Smooth muscle cell (in vitro differentiated cells): Measurements from ENCODE around the gene MPP2. TPM values are rescaled to one million over a fixed set of nuclear protein-coding genes. Genes with fewer than 3 reads are reported as not detected.
A peak's percentile ranks its signal among the peaks of the same experiment; 100 is the strongest.

ENCODE experiments used
- DNase-seq: peaks from one replicate; lab custom pipeline; 2025; ENCODE audit not compliant: unreplicated experiment; lab: John Stamatoyannopoulos, UW
- H2AFZ ChIP-seq: fragments of 200-600 bp; sonication (generic); 2 replicates; pipeline ENCODE4 v1.6.0; 2016; ENCODE audit warnings: antibody characterized with exemption, low read depth, mild to moderate bottlenecking
- H3F3A ChIP-seq: fragments of 200-600 bp; sonication (generic); 2 replicates; pipeline ENCODE4 v1.6.0; 2017; ENCODE audit warnings: antibody characterized with exemption, low read depth
- H3K27ac ChIP-seq: fragments of 200-600 bp; sonication (generic); 2 replicates; pipeline ENCODE4 v1.5.1; 2016; ENCODE audit warnings: low read depth, mild to moderate bottlenecking
- H3K27me3 ChIP-seq: fragments of 200-600 bp; sonication (generic); 2 replicates; pipeline ENCODE4 v1.6.1; 2016; ENCODE audit warnings: low read depth, mild to moderate bottlenecking
- H3K36me3 ChIP-seq: fragments of 200-600 bp; sonication (generic); 2 replicates; pipeline ENCODE4 v1.5.1; 2016; ENCODE audit warnings: low read depth
- H3K4me1 ChIP-seq: fragments of 200-600 bp; sonication (generic); 2 replicates; pipeline ENCODE4 v1.5.1; 2016; ENCODE audit warnings: low read depth
- H3K4me2 ChIP-seq: fragments of 200-600 bp; sonication (generic); 2 replicates; pipeline ENCODE4 v1.6.0; 2016; ENCODE audit warnings: mild to moderate bottlenecking
- H3K4me3 ChIP-seq: fragments of 200-600 bp; sonication (generic); 2 replicates; pipeline ENCODE4 v1.5.1; 2016; ENCODE audit warnings: mild to moderate bottlenecking
- H3K79me2 ChIP-seq: fragments of 200-600 bp; sonication (generic); 2 replicates; pipeline ENCODE4 v1.6.0; 2016; ENCODE audit warnings: low read depth, mild to moderate bottlenecking
- H3K9ac ChIP-seq: fragments of 200-600 bp; sonication (generic); 2 replicates; pipeline ENCODE4 v1.6.0; 2016; ENCODE audit warnings: low read depth
- H3K9me3 ChIP-seq: fragments of 200-600 bp; sonication (generic); replicated peaks from 2 replicates; pipeline ENCODE4 v1.5.1; 2016; ENCODE audit warnings: low read depth
- H4K20me1 ChIP-seq: fragments of 200-600 bp; sonication (generic); 2 replicates; pipeline ENCODE4 v1.6.0; 2016; ENCODE audit warnings: low read depth
- WGBS: methylation state at CpG from one replicate; pipeline ENCODE4 v1.1.7; 2016; ENCODE audit warnings: low lambda C conversion rate; 5-methylcytosine and 5-hydroxymethylcytosine counted together
- polyA plus RNA-seq: library from polyadenylated mRNA; unstranded; fragments of >200 nt; fragmentation: Nextera tagmentation; extraction: Ambion mirVana; gene quantifications from 2 replicates; pipeline ENCODE4 v1.2.1, GENCODE V29; 2016
- total RNA-seq: library from RNA; depleted of rRNA; stranded (reverse); fragments of >200 nt; gene quantifications from 2 replicates; pipeline ENCODE4 v1.2.3, GENCODE V29; 2014
- TF ChIP-seq, protein P1 (sequence below): fragments of 200-600 bp; sonication (generic); IDR thresholded peaks from 2 replicates; pipeline ENCODE4 v1.5.1; 2017; ENCODE audit warnings: borderline replicate concordance, mild to moderate bottlenecking, antibody characterized with exemption; ENCODE audit not compliant: insufficient read depth, poor library complexity, severe bottlenecking

MPP2 gene
- total and polyA plus RNA-seq, 2 experiments from 2014 or later: 15.4 to 19.4 TPM

DNA sequence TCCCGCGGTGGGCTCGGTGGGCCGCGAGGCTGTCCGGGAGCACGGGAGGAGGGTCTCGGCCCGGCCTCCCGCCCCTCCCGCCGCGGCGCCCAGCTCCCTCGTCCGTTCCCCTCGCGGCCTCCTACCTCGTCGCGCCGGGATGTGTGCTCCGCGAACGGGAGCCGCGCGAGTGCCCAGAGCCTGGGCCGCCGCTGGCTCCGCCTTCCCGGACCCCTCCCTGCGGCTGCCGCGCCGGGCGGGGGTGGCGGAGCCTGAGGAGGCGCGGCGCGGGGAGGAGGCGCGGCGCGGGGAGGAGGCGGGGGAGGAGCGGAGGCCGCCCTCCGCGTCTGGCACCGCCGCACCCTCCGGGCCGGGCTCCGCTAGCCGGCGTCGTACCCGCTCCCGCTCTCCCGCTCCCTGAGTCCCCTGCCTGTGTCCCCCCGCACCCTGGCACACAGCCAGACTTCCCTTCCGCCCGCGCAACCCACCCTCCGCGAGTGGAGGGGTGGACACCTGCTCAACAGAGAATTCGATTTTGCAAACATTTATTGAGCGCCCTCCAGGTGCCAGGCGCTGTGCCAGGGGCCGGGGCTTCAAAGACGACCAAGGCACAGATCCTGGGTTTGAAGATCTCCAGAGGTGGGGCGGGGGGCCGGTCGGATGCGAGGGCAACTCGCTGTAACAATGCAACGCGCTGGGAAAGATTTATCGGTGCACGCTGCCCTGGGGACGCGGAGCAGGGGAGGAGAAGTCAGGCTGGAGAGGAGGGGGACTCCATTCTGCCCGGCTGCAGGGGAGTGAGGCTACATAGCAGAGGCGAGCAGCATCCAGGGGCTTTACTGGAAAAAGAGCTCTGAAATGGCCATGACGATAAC is 74.1 kb downstream of the MPP2 start, which contains the start of gene MPP3:
TSS of gene MPP3 (minus strand) at position 171 of the 854 bp plus-strand sequence. CDS start 1,240 bp downstream, outside the sequence.
- H3K4me2 ChIP-seq: peak within 1 kb of the TSS; percentile 94
- no peaks in the 10 kb centered on the region for H3K79me2 ChIP-seq
- no peaks in the 10 kb centered on the region for H3K9me3 ChIP-seq
- no peaks in the 10 kb centered on the region for H3F3A ChIP-seq
- peak within 1 kb of the TSS; percentile 68 for H3K9ac ChIP-seq
- peak within 1 kb of the TSS; percentile 48 for H2AFZ ChIP-seq
- H3K27me3 ChIP-seq: no peaks in the 10 kb centered on the region
- H3K4me1 ChIP-seq: peaks cover 6% of the 10 kb centered on the region
- TF ChIP-seq, protein P1, sequence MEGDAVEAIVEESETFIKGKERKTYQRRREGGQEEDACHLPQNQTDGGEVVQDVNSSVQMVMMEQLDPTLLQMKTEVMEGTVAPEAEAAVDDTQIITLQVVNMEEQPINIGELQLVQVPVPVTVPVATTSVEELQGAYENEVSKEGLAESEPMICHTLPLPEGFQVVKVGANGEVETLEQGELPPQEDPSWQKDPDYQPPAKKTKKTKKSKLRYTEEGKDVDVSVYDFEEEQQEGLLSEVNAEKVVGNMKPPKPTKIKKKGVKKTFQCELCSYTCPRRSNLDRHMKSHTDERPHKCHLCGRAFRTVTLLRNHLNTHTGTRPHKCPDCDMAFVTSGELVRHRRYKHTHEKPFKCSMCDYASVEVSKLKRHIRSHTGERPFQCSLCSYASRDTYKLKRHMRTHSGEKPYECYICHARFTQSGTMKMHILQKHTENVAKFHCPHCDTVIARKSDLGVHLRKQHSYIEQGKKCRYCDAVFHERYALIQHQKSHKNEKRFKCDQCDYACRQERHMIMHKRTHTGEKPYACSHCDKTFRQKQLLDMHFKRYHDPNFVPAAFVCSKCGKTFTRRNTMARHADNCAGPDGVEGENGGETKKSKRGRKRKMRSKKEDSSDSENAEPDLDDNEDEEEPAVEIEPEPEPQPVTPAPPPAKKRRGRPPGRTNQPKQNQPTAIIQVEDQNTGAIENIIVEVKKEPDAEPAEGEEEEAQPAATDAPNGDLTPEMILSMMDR: no peak
- WGBS: 6% methylated on average over 29 of the region's 87 CpGs
- H4K20me1 ChIP-seq: peaks cover 7% of the 10 kb centered on the region
- H3K4me3 ChIP-seq: peak within 1 kb of the TSS; percentile 79
- DNase-seq: peak; percentile 52
- H3K36me3 ChIP-seq: no peaks in the 10 kb centered on the region
- H3K27ac ChIP-seq: no peak within 1 kb of the TSS

DNA sequence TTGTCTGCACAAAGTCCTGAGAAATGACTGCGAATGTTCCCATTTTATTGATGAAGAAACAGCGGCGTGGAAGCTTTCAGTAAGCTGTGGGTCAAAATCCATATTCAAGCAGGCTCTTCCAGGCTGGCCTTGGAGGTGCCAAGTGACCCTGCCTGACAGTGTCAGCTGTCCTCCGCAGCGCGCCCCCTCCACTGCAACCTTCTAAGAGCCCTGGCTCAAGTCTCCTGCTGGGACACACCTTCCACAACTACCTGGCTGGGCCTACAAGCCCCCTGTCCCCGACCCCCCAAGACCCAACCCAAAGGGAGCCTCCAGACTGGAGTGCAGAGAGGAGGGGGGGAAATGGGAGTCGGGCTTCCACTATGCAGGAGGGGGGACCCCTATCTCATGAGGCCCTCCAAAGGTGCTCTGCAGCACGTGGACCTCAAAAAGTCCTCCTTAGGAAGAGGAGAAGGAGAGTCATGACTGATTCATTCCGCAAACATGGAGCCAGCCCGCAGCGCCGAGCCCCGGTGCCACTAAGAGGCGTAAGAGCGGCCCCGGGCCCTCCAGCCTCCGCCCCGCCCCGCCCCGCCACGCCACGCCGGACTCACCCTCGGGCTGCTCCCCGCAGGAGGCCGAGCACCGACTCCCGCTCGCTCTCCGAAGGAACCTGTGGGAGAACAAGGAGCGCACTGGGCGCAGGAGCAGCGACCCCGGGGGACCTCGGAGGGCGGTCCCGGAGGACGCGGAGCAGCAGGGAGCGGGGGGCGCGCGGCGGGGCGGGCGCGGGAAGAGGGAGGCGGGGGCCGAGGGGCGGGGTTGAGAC is 75.0 kb downstream of the MPP2 start:
- no peak overlapping the region for H3K27ac ChIP-seq
- H2AFZ ChIP-seq: peak overlapping the region; percentile 48
- peak; percentile 52 for DNase-seq
- TF ChIP-seq, protein P1: no peak
- H3K36me3 ChIP-seq: no peaks in the 10 kb centered on the region
- peak overlapping the region; percentile 79 for H3K4me3 ChIP-seq
- H3K4me1 ChIP-seq: peaks cover 6% of the 10 kb centered on the region
- peaks cover 7% of the 10 kb centered on the region for H4K20me1 ChIP-seq
- H3K9ac ChIP-seq: peak overlapping the region; percentile 68
- peak overlapping the region; percentile 94 for H3K4me2 ChIP-seq
- H3K9me3 ChIP-seq: no peaks in the 10 kb centered on the region
- H3F3A ChIP-seq: no peaks in the 10 kb centered on the region
- H3K27me3 ChIP-seq: no peaks in the 10 kb centered on the region
- no peaks in the 10 kb centered on the region for H3K79me2 ChIP-seq
- 17% methylated on average over 27 of the region's 51 CpGs for WGBS

DNA sequence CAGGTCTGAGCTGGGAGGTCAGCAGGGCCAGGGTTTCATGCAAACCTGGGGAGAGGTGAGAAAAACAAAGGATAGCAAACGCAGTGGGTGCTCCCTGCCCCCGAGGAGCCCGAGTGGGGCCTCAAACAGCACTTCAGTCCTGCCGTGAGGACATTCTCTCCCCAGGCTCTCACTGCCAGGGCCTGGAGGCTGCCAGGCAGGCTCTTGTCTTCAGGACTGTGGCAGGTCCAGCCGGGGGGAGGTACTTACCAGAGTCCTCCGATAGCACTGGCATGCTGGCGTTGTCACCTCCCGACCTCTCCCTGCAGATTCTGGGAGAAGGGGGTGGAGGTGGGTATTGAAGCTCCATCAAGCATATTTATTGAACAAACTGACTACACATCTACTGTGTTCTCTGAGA is 75.7 kb downstream of the MPP2 start:
- H3K9ac ChIP-seq: no peak overlapping the region
- no peaks in the 10 kb centered on the region for H3F3A ChIP-seq
- peak overlapping the region; percentile 94 for H3K4me2 ChIP-seq
- no peak for DNase-seq
- no peaks in the 10 kb centered on the region for H3K27me3 ChIP-seq
- H3K4me1 ChIP-seq: peaks cover 6% of the 10 kb centered on the region
- TF ChIP-seq, protein P1: no peak
- peaks cover 7% of the 10 kb centered on the region for H4K20me1 ChIP-seq
- H3K79me2 ChIP-seq: no peaks in the 10 kb centered on the region
- no peaks in the 10 kb centered on the region for H3K36me3 ChIP-seq
- no peaks in the 10 kb centered on the region for H3K9me3 ChIP-seq
- no peak overlapping the region for H3K27ac ChIP-seq
- H2AFZ ChIP-seq: no peak overlapping the region
- no peak overlapping the region for H3K4me3 ChIP-seq
- 85% methylated on average over 8 of the region's 8 CpGs for WGBS
